GM12801 (cell line): ENCODE results near the gene UNC13B.

Source experiments
- CTCF ChIP-seq: IDR thresholded peaks from one replicate; pipeline ENCODE4 v1.5.1; 2011; ENCODE audit warnings: control low read depth; ENCODE audit not compliant: insufficient read length; ENCODE audit errors: extremely low read depth

Gene UNC13B

GRCh38 chr9:35313460-35313859, 151.7 kb downstream of the UNC13B start:
- TF ChIP-seq CTCF: no peak

- TF ChIP-seq CTCF: no peak
Measured at GRCh38 chr9:35313916-35314315, 152.1 kb downstream of the UNC13B start.

- no peak for TF ChIP-seq CTCF
Measured at GRCh38 chr9:35318741-35319140, 156.9 kb downstream of the UNC13B start.

GRCh38 chr9:35322075-35322885, 160.5 kb downstream of the UNC13B start:
- TF ChIP-seq CTCF: no peak

- TF ChIP-seq CTCF: no peak
Measured at GRCh38 chr9:35324966-35325365, 163.2 kb downstream of the UNC13B start.

GRCh38 chr9:35333551-35333950, 171.7 kb downstream of the UNC13B start:
- no peak for TF ChIP-seq CTCF

GRCh38 chr9:35335164-35335563, 173.4 kb downstream of the UNC13B start:
- no peak for TF ChIP-seq CTCF
